ENCODE measurements around the gene CELSR2.

DNA sequence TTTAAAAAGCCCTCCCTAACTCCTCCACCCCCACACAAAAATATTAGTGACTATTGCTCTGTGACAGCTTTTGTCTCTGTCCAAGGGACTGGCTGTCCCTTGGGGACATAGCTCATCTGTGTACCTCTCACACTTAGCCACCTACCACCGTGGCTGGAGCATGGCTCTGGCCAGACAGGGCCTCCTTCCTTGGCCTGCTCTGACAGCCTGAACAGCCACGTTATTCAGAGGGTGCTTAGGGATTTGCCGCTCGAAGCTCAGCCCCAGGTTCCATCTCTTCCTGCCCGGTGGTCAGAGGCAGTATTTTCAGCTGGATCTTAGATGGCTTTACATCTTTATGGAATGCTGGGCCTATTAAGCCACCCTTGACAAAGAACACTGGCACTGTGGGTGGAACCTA, 6.1 kb upstream of the CELSR2 start:
- TF ChIP-seq, protein P1, sequence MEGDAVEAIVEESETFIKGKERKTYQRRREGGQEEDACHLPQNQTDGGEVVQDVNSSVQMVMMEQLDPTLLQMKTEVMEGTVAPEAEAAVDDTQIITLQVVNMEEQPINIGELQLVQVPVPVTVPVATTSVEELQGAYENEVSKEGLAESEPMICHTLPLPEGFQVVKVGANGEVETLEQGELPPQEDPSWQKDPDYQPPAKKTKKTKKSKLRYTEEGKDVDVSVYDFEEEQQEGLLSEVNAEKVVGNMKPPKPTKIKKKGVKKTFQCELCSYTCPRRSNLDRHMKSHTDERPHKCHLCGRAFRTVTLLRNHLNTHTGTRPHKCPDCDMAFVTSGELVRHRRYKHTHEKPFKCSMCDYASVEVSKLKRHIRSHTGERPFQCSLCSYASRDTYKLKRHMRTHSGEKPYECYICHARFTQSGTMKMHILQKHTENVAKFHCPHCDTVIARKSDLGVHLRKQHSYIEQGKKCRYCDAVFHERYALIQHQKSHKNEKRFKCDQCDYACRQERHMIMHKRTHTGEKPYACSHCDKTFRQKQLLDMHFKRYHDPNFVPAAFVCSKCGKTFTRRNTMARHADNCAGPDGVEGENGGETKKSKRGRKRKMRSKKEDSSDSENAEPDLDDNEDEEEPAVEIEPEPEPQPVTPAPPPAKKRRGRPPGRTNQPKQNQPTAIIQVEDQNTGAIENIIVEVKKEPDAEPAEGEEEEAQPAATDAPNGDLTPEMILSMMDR (IDR thresholded peaks at IDR 0.05) = no peak
- no peak for TF ChIP-seq POLR2A (IDR thresholded peaks at IDR 0.05)
